ENCODE data around the gene LRP8. TPM values are rescaled to one million over a fixed set of nuclear protein-coding genes. Genes with fewer than 3 reads are reported as not detected.

The LRP8 gene
- polyA plus RNA-seq, 1 donor (not counting 4 experiments of a cell fraction or from before 2014, with no cell fraction given), result 31.0 TPM

GRCh38 chr1:53237638-53238037 lies 90.2 kb downstream of the LRP8 start:
- Histone ChIP-seq H3K4me3 (ENCODE audit: control insufficient read depth in 2 of 3, extremely low read depth in 1 of 3, insufficient read depth in 2 of 3, low read depth in 1 of 3, low read length in 3 of 3) (peak overlapping the region; percentile 77 to 93 (median 77)), H3K9ac (ENCODE audit: control insufficient read depth, extremely low read depth, insufficient read depth, low read length) (peak overlapping the region; percentile 86), H3K27me3 (ENCODE audit: control insufficient read depth, extremely low read depth, insufficient read depth, low read length) (no peaks in the 10 kb centered on the region), H3K79me2 (ENCODE audit: control insufficient read depth, insufficient read depth, low read length) (peaks cover 26% of the 10 kb centered on the region), H4K20me1 (ENCODE audit: control insufficient read depth, extremely low read depth, insufficient read depth, low read length) (no peaks in the 10 kb centered on the region), H2AFZ (ENCODE audit: control insufficient read depth, low read length) (no peak overlapping the region), H3K9me1 (ENCODE audit: control insufficient read depth, extremely low read depth, insufficient read depth, low read length) (no peaks in the 10 kb centered on the region), H3K36me3 (ENCODE audit: control insufficient read depth in 2 of 2, extremely low read depth in 1 of 2, insufficient read depth in 2 of 2, low read length in 2 of 2) (peaks cover 6 to 13% of the 10 kb centered on the region in 2 experiments), H3K4me2 (ENCODE audit: control insufficient read depth, extremely low read depth, insufficient read depth, low read depth, low read length) (peak overlapping the region; percentile 84), H3K4me1 (ENCODE audit: control insufficient read depth, extremely low read depth, insufficient read depth, low read length) (peaks cover 14% of the 10 kb centered on the region), H3K27ac (ENCODE audit: control insufficient read depth, insufficient read depth, low read length) (peak overlapping the region; percentile 82), H3K9me3 (ENCODE audit: control insufficient read depth, low read depth, low read length) (no peaks in the 10 kb centered on the region)
- DNase-seq (ENCODE audit: low read depth, low spot score) (no peak), FAIRE-seq (no peak)
- dilution Hi-C loops (cut with MboI; ENCODE audit: extremely low pct_ligation_motif_present, low sequenced_read_pairs), result no loop called here
- TF ChIP-seq CTCF (optimal IDR thresholded peaks at IDR 0.05 in 1 of 3, IDR thresholded peaks at IDR 0.05 in 1 of 3, conservative IDR thresholded peaks at IDR 0.05 in 1 of 3; ENCODE audit: extremely low read depth in 1 of 3, insufficient read depth in 2 of 3, low read length in 3 of 3) (no peak), EZH2 (IDR thresholded peaks at IDR 0.05; ENCODE audit: low read length) (no peak)

GRCh38 chr1:53220962-53221286 lies 106.9 kb downstream of the LRP8 start:
- Histone ChIP-seq H3K4me3 (ENCODE audit: control insufficient read depth in 2 of 3, extremely low read depth in 1 of 3, insufficient read depth in 2 of 3, low read depth in 1 of 3, low read length in 3 of 3) (peak overlapping the region; percentile 74 to 86 (median 81)), H4K20me1 (ENCODE audit: control insufficient read depth, extremely low read depth, insufficient read depth, low read length) (no peaks in the 10 kb centered on the region), H3K9me1 (ENCODE audit: control insufficient read depth, extremely low read depth, insufficient read depth, low read length) (no peaks in the 10 kb centered on the region), H3K4me2 (ENCODE audit: control insufficient read depth, extremely low read depth, insufficient read depth, low read depth, low read length) (peak overlapping the region; percentile 92), H3K36me3 (ENCODE audit: control insufficient read depth in 2 of 2, extremely low read depth in 1 of 2, insufficient read depth in 2 of 2, low read length in 2 of 2) (peaks cover 0 to 6% of the 10 kb centered on the region in 2 experiments), H3K9me3 (ENCODE audit: control insufficient read depth, low read depth, low read length) (no peaks in the 10 kb centered on the region), H3K9ac (ENCODE audit: control insufficient read depth, extremely low read depth, insufficient read depth, low read length) (peak overlapping the region; percentile 95), H3K27ac (ENCODE audit: control insufficient read depth, insufficient read depth, low read length) (peak overlapping the region; percentile 92), H2AFZ (ENCODE audit: control insufficient read depth, low read length) (peak overlapping the region; percentile 97), H3K27me3 (ENCODE audit: control insufficient read depth, extremely low read depth, insufficient read depth, low read length) (no peaks in the 10 kb centered on the region), H3K79me2 (ENCODE audit: control insufficient read depth, insufficient read depth, low read length) (peaks cover 10% of the 10 kb centered on the region), H3K4me1 (ENCODE audit: control insufficient read depth, extremely low read depth, insufficient read depth, low read length) (peaks cover 12% of the 10 kb centered on the region)
- no peak for DNase-seq (ENCODE audit: low read depth, low spot score)
- no peak for TF ChIP-seq EZH2 (IDR thresholded peaks at IDR 0.05; ENCODE audit: low read length)
- dilution Hi-C loops (cut with MboI; ENCODE audit: extremely low pct_ligation_motif_present, low sequenced_read_pairs), result no loop called here
- FAIRE-seq, result no peak
